HepG2 (cell line): ENCODE data around the gene FGF14. TPM values are rescaled to one million over a fixed set of nuclear protein-coding genes. Genes with fewer than 3 reads are reported as not detected.

Experiments
- ATAC-seq: fragments of 200-7000 bp; cut with Tn5 transposase; 3 replicates; pipeline ENCODE4 v1.9.1; 2020; ENCODE audit warnings: mild to moderate bottlenecking, moderate library complexity
- BruUV-seq: library from RNA; stranded (reverse); fragments of 400-500 nt; replicated peaks from 2 replicates; lab custom pipeline; 2021; lab: Mats Ljungman, UMichigan
- CTCF ChIA-PET: fragments of 300-600 bp; formaldehyde crosslinking; extraction: SDS; loops from one replicate; lab custom pipeline; 2021; ENCODE audit warnings: low total read pairs, inconsistent platforms, low intra/inter-chr PET ratio; lab: Yijun Ruan, JAX
- POLR2A ChIA-PET: fragments of 350-600 bp; sonication (Branson Sonifier 250); formaldehyde crosslinking; loops from one replicate; lab custom pipeline; 2020; ENCODE audit warnings: antibody characterized with exemption, inconsistent platforms; lab: Yijun Ruan, JAX
- DNase-seq: peaks from one replicate; pipeline ENCODE4 v3.0.0-alpha.2; 2015; ENCODE audit warnings: low spot score
- FAIRE-seq: peaks from 3 replicates; lab custom pipeline; 2011; peaks lifted over from hg19 to GRCh38; lab: Jason Lieb, UNC
- H2AFZ ChIP-seq: one replicate; pipeline ENCODE4 v1.6.1; 2011; ENCODE audit warnings: low read length, inconsistent platforms
- H3K27ac ChIP-seq: fragments of 300-600 bp; 3 replicates; pipeline ENCODE4 v1.8.0; 2011; ENCODE audit warnings: mixed run types, mild to moderate bottlenecking, mixed read lengths, low read length, inconsistent platforms; ENCODE audit not compliant: insufficient read depth; ENCODE audit errors: extremely low read length
- H3K27me3 ChIP-seq, 2 experiments: fragments of 200-600 bp in 1 of 2; 2 replicates in 1 of 2; 3 replicates in 1 of 2; pipeline versions ENCODE4 v1.6.0 to v1.8.0; 2011; ENCODE audit warnings: low read length in 2 of 2, mild to moderate bottlenecking in 2 of 2, moderate library complexity in 2 of 2, inconsistent platforms in 1 of 2; ENCODE audit not compliant: insufficient read depth in 2 of 2, control insufficient read depth in 1 of 2
- H3K36me3 ChIP-seq, 2 experiments: fragments of 200-600 bp in 1 of 2; replicated peaks in 1 of 2; 2 replicates in 1 of 2; 3 replicates in 1 of 2; pipeline versions ENCODE4 v1.5.1 to v1.8.0; 2011; ENCODE audit warnings: low read length in 2 of 2, inconsistent platforms in 1 of 2; ENCODE audit not compliant: insufficient read depth in 2 of 2, control insufficient read depth in 1 of 2
- H3K4me1 ChIP-seq: 2 replicates; pipeline ENCODE4 v1.5.1; 2012; ENCODE audit warnings: low read length, inconsistent platforms; ENCODE audit not compliant: insufficient read depth
- H3K4me2 ChIP-seq: 2 replicates; pipeline ENCODE4 v1.6.0; 2011; ENCODE audit warnings: low read depth, low read length, inconsistent platforms
- H3K4me3 ChIP-seq, 3 experiments: fragments of 200-600 bp in 1 of 3; sonication (generic), shearing (Covaris generic) in 1 of 3; replicated peaks in 1 of 3; 2 replicates each; pipeline ENCODE4 v1.5.1; 2011 to 2016; ENCODE audit warnings: low read length in 3 of 3, inconsistent platforms in 2 of 3, low read depth in 2 of 3, mild to moderate bottlenecking in 2 of 3, control low read depth in 1 of 3, mixed read lengths in 1 of 3; ENCODE audit not compliant: insufficient read depth in 1 of 3
- H3K79me2 ChIP-seq: one replicate; pipeline ENCODE4 v1.6.1; 2011; ENCODE audit warnings: low read length, inconsistent platforms; ENCODE audit not compliant: insufficient read depth
- H3K9ac ChIP-seq: 2 replicates; pipeline ENCODE4 v1.6.0; 2011; ENCODE audit warnings: mild to moderate bottlenecking, low read depth, low read length, inconsistent platforms; ENCODE audit not compliant: insufficient read depth
- H3K9me3 ChIP-seq: 2 replicates; pipeline ENCODE4 v1.5.1; 2012; ENCODE audit warnings: mild to moderate bottlenecking, low read length
- H4K20me1 ChIP-seq: 2 replicates; pipeline ENCODE4 v1.6.0; 2011; ENCODE audit warnings: inconsistent platforms, mild to moderate bottlenecking, low read length, moderate library complexity; ENCODE audit not compliant: insufficient read depth
- GMEB1 ChIP-seq: sonication (generic); formaldehyde crosslinking; IDR thresholded peaks from 2 replicates; pipeline ENCODE4 v1.5.1; 2020; ENCODE audit warnings: missing genetic modification reagents, mild to moderate bottlenecking, borderline replicate concordance
- HOXA5 ChIP-seq: sonication (generic); formaldehyde crosslinking; IDR thresholded peaks from 2 replicates; pipeline ENCODE4 v1.4.0; 2020; ENCODE audit warnings: missing genetic modification reagents
- NCOA2 ChIP-seq: sonication (generic); formaldehyde crosslinking; IDR thresholded peaks from 2 replicates; pipeline ENCODE4 v1.8.0; 2022; ENCODE audit warnings: inconsistent platforms
- RORA ChIP-seq: sonication (generic); formaldehyde crosslinking; IDR thresholded peaks from 2 replicates; pipeline ENCODE4 v1.5.0; 2020; ENCODE audit warnings: mild to moderate bottlenecking, missing genetic modification reagents, moderate library complexity
- SMAD3 ChIP-seq: sonication (generic); formaldehyde crosslinking; IDR thresholded peaks from 2 replicates; pipeline ENCODE4 v1.4.0; 2020; ENCODE audit warnings: missing genetic modification reagents
- ZBTB38 ChIP-seq: sonication (generic); formaldehyde crosslinking; IDR thresholded peaks from 2 replicates; pipeline ENCODE4 v1.5.1; 2020; ENCODE audit warnings: mild to moderate bottlenecking, missing genetic modification reagents
- ZC3H4 ChIP-seq: sonication (generic); formaldehyde crosslinking; IDR thresholded peaks from 2 replicates; pipeline ENCODE4 v1.4.0; 2020; ENCODE audit warnings: missing genetic modification reagents, borderline replicate concordance
- ZNF251 ChIP-seq: sonication (generic); formaldehyde crosslinking; IDR thresholded peaks from 2 replicates; pipeline ENCODE4 v1.9.0; 2021; ENCODE audit warnings: mild to moderate bottlenecking, missing genetic modification reagents
- ZNF34 ChIP-seq: sonication (generic); formaldehyde crosslinking; IDR thresholded peaks from 2 replicates; pipeline ENCODE4 v1.4.0; 2020; ENCODE audit warnings: mild to moderate bottlenecking, missing genetic modification reagents, borderline replicate concordance
- ZNF546 ChIP-seq: sonication (generic); formaldehyde crosslinking; conservative IDR thresholded peaks from 2 replicates; pipeline ENCODE4 v1.8.1; 2023; ENCODE audit warnings: mild to moderate bottlenecking, missing genetic modification reagents
- ZNF644 ChIP-seq: IDR thresholded peaks from 2 replicates; pipeline ENCODE4 v1.6.1; 2016; ENCODE audit warnings: low read depth
- ZNF672 ChIP-seq: sonication (generic); formaldehyde crosslinking; IDR thresholded peaks from 2 replicates; pipeline ENCODE4 v1.8.1; 2022; ENCODE audit warnings: missing genetic modification reagents
- ZNF792 ChIP-seq: IDR thresholded peaks from 2 replicates; pipeline ENCODE4 v1.6.1; 2016
- WGBS: methylation state at CpG from one replicate; pipeline ENCODE4 v1.1.6; 2017; ENCODE audit warnings: low lambda C conversion rate; 5-methylcytosine and 5-hydroxymethylcytosine counted together
- in situ Hi-C: cut with HindIII; loops from 2 replicates; pipeline ENCODE4 v1.10.0; 2017; ENCODE audit warnings: low pct_unique_long_range_greater_than_20kb; ENCODE audit not compliant: extremely low pct_ligation_motif_present
- intact Hi-C: fragments of 100-400 bp; cut with micrococcal nuclease; formaldehyde crosslinking; loops from one replicate; pipeline ENCODE4 v1.10.0; 2022; ENCODE audit not compliant: unreplicated experiment
- polyA plus RNA-seq, 8 experiments: library from polyadenylated mRNA; depleted of rRNA in 3 of 8; stranded (reverse) in 7 of 8; unstranded in 1 of 8; fragments of >200 nt; fragmentation: Illumina TruSeq in 4 of 8; extraction: Trizol in 4 of 8; gene quantifications; 2 replicates each; pipeline versions ENCODE4 v1.2.1 to v1.2.3, GENCODE V29; 2011 to 2016; ENCODE audit warnings: low read depth in 4 of 8, missing spikeins in 1 of 8, mixed read lengths in 1 of 8; ENCODE audit not compliant: insufficient read depth in 1 of 8
- total RNA-seq, 5 experiments: library from RNA; depleted of rRNA; stranded (reverse); fragments of >200 nt; fragmentation: Illumina TruSeq; extraction: Trizol; gene quantifications; 2 replicates each; pipeline ENCODE4 v1.2.3, GENCODE V29; 2016; ENCODE audit warnings: low read depth in 1 of 5

Gene FGF14
- total and polyA plus RNA-seq, 2 of the 13 experiments (the other 11 are each of a cell fraction or from before 2014, with no cell fraction given), result not detected

GRCh38 chr13:101941095-101941783 is 460.6 kb downstream of the FGF14 start:
- Histone ChIP-seq H3K4me2 (no peak overlapping the region), H3K79me2 (no peaks in the 10 kb centered on the region), H3K27me3 (no peaks in the 10 kb centered on the region), H3K9me3 (no peaks in the 10 kb centered on the region), H3K4me1 (no peaks in the 10 kb centered on the region), H3K9ac (no peak overlapping the region), H3K36me3 (no peaks in the 10 kb centered on the region), H3K4me3 (no peak overlapping the region), H2AFZ (no peak overlapping the region), H3K27ac (no peak overlapping the region), H4K20me1 (no peaks in the 10 kb centered on the region)
- intact Hi-C loops (loop anchor here (1.0 to 5.0 kb wide), 3 partner anchors 155 to 616 kb away; no protein-coding TSS in a partner anchor), in situ Hi-C loops (no loop called here)
- ChIA-PET CTCF (interaction anchor here (0.9 to 1.6 kb wide), 2 partner anchors 155 to 906 kb away, joined by 4 to 5 read pairs; no protein-coding TSS in a partner anchor), POLR2A (no interaction called here)
- ATAC-seq, result no peak
- no peak for DNase-seq
- BruUV-seq, result no TSS peak
- TF ChIP-seq ZNF792 (CRISPR knock-in tag), result no peak
- TF ChIP-seq ZNF672 (CRISPR knock-in tag), result no peak
- TF ChIP-seq RORA (CRISPR knock-in tag), result no peak
- TF ChIP-seq SMAD3 (CRISPR knock-in tag), result no peak
- no peak for TF ChIP-seq GMEB1
- no peak for TF ChIP-seq HOXA5 (CRISPR knock-in tag)
- TF ChIP-seq NCOA2 (CRISPR knock-in tag), result no peak
- TF ChIP-seq ZBTB38 (CRISPR knock-in tag), result no peak
- no peak for TF ChIP-seq ZNF251 (CRISPR knock-in tag)
- no peak for TF ChIP-seq ZNF546 (CRISPR knock-in tag)
- TF ChIP-seq ZNF34 (CRISPR knock-in tag), result no peak
- TF ChIP-seq ZNF644 (CRISPR knock-in tag), result no peak
- no peak for TF ChIP-seq ZC3H4 (CRISPR knock-in tag)
- WGBS, result 0% methylated on average over 2 of the region's 2 CpGs
- FAIRE-seq, result no peak
